Natural killer cell (primary cell): ENCODE results near the gene RTN1. TPM values are rescaled to one million over a fixed set of nuclear protein-coding genes. Genes with fewer than 3 reads are reported as not detected.

ENCODE experiments used
- ATAC-seq, 3 donors: fragments of 150-1000 bp in 2 of 3; fragments of 200-7000 bp in 1 of 3; cut with Tn5 transposase; 1 replicate in 1 of 3; 2 replicates in 2 of 3; pipeline ENCODE4 v1.10.0; 2021; ENCODE audit warnings: mild to moderate bottlenecking in 2 of 3, moderate library complexity in 2 of 3
- DNase-seq, 2 donors: peaks; one replicate each; pipeline versions ENCODE4 v3.0.0 to v3.0.0-alpha.2; 2013 to 2021; ENCODE audit warnings: mixed read lengths in 1 of 2
- H3K27ac ChIP-seq: one replicate; pipeline ENCODE4 v1.5.1; 2013; ENCODE audit warnings: mild to moderate bottlenecking, low read length
- H3K27me3 ChIP-seq: one replicate; pipeline ENCODE4 v1.6.1; 2013; ENCODE audit warnings: low read length; ENCODE audit not compliant: control insufficient read depth, insufficient read depth
- H3K36me3 ChIP-seq: one replicate; pipeline ENCODE4 v1.6.1; 2013; ENCODE audit warnings: low read length; ENCODE audit not compliant: control insufficient read depth, insufficient read depth
- H3K4me1 ChIP-seq: one replicate; pipeline ENCODE4 v1.6.1; 2013; ENCODE audit warnings: low read length; ENCODE audit not compliant: control insufficient read depth, insufficient read depth
- H3K4me3 ChIP-seq: one replicate; pipeline ENCODE4 v1.5.1; 2013; ENCODE audit warnings: low read length
- H3K9me3 ChIP-seq: one replicate; pipeline ENCODE4 v1.6.1; 2013; ENCODE audit warnings: low read length; ENCODE audit not compliant: control insufficient read depth, insufficient read depth
- H3K27ac Mint-ChIP-seq, 2 donors: one replicate each; pipeline ENCODE4 v1.8.0; 2022; ENCODE audit warnings: mild to moderate bottlenecking in 2 of 2, mixed read lengths in 2 of 2, moderate library complexity in 1 of 2
- H3K27me3 Mint-ChIP-seq, 2 donors: one replicate each; pipeline ENCODE4 v1.8.0; 2022; ENCODE audit warnings: low read depth in 2 of 2, mixed read lengths in 2 of 2
- H3K36me3 Mint-ChIP-seq: one replicate; pipeline ENCODE4 v1.8.0; 2022; ENCODE audit warnings: mixed read lengths
- H3K4me1 Mint-ChIP-seq, 2 donors: one replicate each; pipeline ENCODE4 v1.8.0; 2022; ENCODE audit warnings: mixed read lengths in 2 of 2
- H3K4me3 Mint-ChIP-seq: one replicate; pipeline ENCODE4 v1.8.0; 2022; ENCODE audit warnings: mild to moderate bottlenecking, moderate library complexity, mixed read lengths
- H3K9me3 Mint-ChIP-seq, 2 donors: one replicate each; pipeline ENCODE4 v1.8.0; 2022; ENCODE audit warnings: mixed read lengths in 2 of 2
- WGBS: methylation state at CpG from one replicate; pipeline ENCODE4 v1.1.7; 2013; ENCODE audit warnings: missing lambda C conversion rate; ENCODE audit not compliant: insufficient coverage; 5-methylcytosine and 5-hydroxymethylcytosine counted together
- intact Hi-C: fragments of 100-400 bp; cut with micrococcal nuclease; formaldehyde crosslinking; loops from one replicate; pipeline ENCODE4 v1.14.2; 2022
- total RNA-seq, 4 donors: library from RNA; stranded (reverse); fragments of 120-200 nt in 1 of 4; gene quantifications; one replicate each; pipeline versions ENCODE4 v1.2.3 to v1.2.4, GENCODE V29; 2013 to 2022
- TF ChIP-seq, protein P1 (sequence below): fragments of 200-600 bp; IDR thresholded peaks from one replicate; pipeline ENCODE4 v1.8.0; 2022; ENCODE audit warnings: antibody characterized with exemption

RTN1 gene
- total RNA-seq, 3 donors from 2014 or later (not counting 1 experiment from before 2014, with no cell fraction given) = 1.9 to 3.6 (median 2.3) TPM

GRCh38 chr14:59711080-59711479, 159.5 kb downstream of the RTN1 start:
- 79% methylated on average over 1 of the region's 2 CpGs for WGBS
- ATAC-seq (no peak), DNase-seq (no peak)
- Histone ChIP-seq H3K4me3 (no peak overlapping the region), H3K4me1 (no peaks in the 10 kb centered on the region), H3K36me3 (no peaks in the 10 kb centered on the region), H3K27me3 (no peaks in the 10 kb centered on the region), H3K9me3 (no peaks in the 10 kb centered on the region), H3K27ac (no peak overlapping the region)
- H3K4me1 Mint-ChIP-seq = no peaks in the 10 kb centered on the region
- intact Hi-C loops = no loop called here
- TF ChIP-seq, protein P1, sequence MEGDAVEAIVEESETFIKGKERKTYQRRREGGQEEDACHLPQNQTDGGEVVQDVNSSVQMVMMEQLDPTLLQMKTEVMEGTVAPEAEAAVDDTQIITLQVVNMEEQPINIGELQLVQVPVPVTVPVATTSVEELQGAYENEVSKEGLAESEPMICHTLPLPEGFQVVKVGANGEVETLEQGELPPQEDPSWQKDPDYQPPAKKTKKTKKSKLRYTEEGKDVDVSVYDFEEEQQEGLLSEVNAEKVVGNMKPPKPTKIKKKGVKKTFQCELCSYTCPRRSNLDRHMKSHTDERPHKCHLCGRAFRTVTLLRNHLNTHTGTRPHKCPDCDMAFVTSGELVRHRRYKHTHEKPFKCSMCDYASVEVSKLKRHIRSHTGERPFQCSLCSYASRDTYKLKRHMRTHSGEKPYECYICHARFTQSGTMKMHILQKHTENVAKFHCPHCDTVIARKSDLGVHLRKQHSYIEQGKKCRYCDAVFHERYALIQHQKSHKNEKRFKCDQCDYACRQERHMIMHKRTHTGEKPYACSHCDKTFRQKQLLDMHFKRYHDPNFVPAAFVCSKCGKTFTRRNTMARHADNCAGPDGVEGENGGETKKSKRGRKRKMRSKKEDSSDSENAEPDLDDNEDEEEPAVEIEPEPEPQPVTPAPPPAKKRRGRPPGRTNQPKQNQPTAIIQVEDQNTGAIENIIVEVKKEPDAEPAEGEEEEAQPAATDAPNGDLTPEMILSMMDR = no peak
- H3K9me3 Mint-ChIP-seq = no peaks in the 10 kb centered on the region
- no peak overlapping the region for H3K27ac Mint-ChIP-seq
- H3K36me3 Mint-ChIP-seq = no peaks in the 10 kb centered on the region
- H3K4me3 Mint-ChIP-seq = no peak overlapping the region
- H3K27me3 Mint-ChIP-seq = peaks cover 0 to 3% of the 10 kb centered on the region in 2 donors

GRCh38 chr14:59707778-59708561, 162.6 kb downstream of the RTN1 start:
- H3K4me1 ChIP-seq = no peaks in the 10 kb centered on the region
- Mint-ChIP-seq H3K4me3 (no peak overlapping the region), H3K27ac (no peak overlapping the region), H3K9me3 (peaks cover under 1% of the 10 kb centered on the region in 2 donors), H3K36me3 (no peaks in the 10 kb centered on the region), H3K4me1 (no peaks in the 10 kb centered on the region), H3K27me3 (peaks cover 0 to 3% of the 10 kb centered on the region in 2 donors)
- intact Hi-C loops = loop anchor here (10.0 kb wide), 1 partner anchor 1173 kb away; no protein-coding TSS in a partner anchor
- no peak overlapping the region for H3K4me3 ChIP-seq
- no peaks in the 10 kb centered on the region for H3K27me3 ChIP-seq
- no peaks in the 10 kb centered on the region for H3K36me3 ChIP-seq
- H3K9me3 ChIP-seq = no peaks in the 10 kb centered on the region
- ATAC-seq = no peak
- no peak overlapping the region for H3K27ac ChIP-seq
- no peak for DNase-seq
- TF ChIP-seq, protein P1 = no peak
- 80% methylated on average over 7 of the region's 7 CpGs for WGBS

DNA sequence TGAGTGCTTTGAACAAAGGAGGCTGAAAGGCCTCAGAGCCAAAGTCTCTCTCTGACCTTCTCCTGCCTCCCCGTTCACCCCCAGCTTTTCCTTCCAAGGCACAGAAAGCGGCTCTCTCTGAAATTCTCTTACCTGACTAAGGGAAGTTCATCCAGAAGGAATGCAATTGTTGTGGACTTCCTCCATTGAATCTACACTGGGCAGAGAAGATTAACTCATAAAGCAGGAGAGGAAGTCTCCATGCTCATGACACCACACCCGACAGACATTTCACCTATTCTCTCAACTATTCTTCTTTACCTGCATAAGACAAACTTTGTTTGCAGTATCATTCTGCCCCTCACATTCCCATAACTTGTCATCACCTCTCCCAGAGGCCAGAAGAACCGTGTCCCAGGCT, 164.7 kb downstream of the RTN1 start:
- no peak for DNase-seq
- H3K9me3 ChIP-seq = no peaks in the 10 kb centered on the region
- Mint-ChIP-seq H3K4me3 (no peak overlapping the region), H3K27me3 (peaks cover 0 to 3% of the 10 kb centered on the region in 2 donors), H3K4me1 (no peaks in the 10 kb centered on the region), H3K27ac (no peak overlapping the region), H3K9me3 (peaks cover 2 to 3% of the 10 kb centered on the region in 2 donors), H3K36me3 (no peaks in the 10 kb centered on the region)
- H3K4me1 ChIP-seq = no peaks in the 10 kb centered on the region
- no peaks in the 10 kb centered on the region for H3K36me3 ChIP-seq
- intact Hi-C loops = loop anchor here (10.0 kb wide), 1 partner anchor 1171 kb away; no protein-coding TSS in a partner anchor
- 93% methylated on average over 4 of the region's 4 CpGs for WGBS
- no peak for ATAC-seq
- no peaks in the 10 kb centered on the region for H3K27me3 ChIP-seq
- no peak overlapping the region for H3K27ac ChIP-seq
- TF ChIP-seq, protein P1 = no peak
- H3K4me3 ChIP-seq = no peak overlapping the region
